ENCODE measurements around the gene SEZ6L. TPM values are rescaled to one million over a fixed set of nuclear protein-coding genes. Genes with fewer than 3 reads are reported as not detected.
"Not testable (repeated sequence)": the region's sequence is repeated elsewhere in the genome, so short reads cannot be mapped to it uniquely, and the experiment has no call there.

The SEZ6L gene
- total RNA-seq, 4 donors from 2014 or later, result 0.23 to 0.83 (median 0.49) TPM

DNA sequence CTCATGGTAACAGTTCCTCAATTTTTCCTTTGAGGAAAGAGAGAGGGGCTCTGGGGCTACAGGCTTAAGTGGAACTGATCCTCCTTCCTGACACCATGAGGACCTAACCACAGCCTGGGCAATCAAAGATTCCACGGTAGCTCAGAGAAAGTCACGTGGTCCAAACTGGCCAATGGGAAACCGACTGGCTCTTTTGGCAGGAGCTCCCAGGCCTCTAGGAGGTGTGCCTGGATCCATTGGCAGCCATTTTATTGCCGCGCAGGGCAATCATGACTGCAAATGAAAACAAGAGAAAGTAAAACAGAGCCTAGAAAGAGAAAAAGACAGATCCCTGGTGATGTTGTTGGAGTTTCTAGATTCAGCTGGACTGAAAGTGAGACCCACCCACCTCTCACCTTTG lies 232.5 kb downstream of the SEZ6L start:
- no peaks in the 10 kb centered on the region for H3K9me3 ChIP-seq
- WGBS, result 74% methylated on average over 5 of the region's 5 CpGs
- DNase-seq (ENCODE audit: extremely low spot score), result no peak
- H3K4me1 ChIP-seq, result no peaks in the 10 kb centered on the region
- H3K27ac ChIP-seq (replicated peaks in 1 of 4), result no peak overlapping the region
- TF ChIP-seq POLR2A (IDR thresholded peaks at IDR 0.05; ENCODE audit: low read depth) (no peak), EP300 (IDR thresholded peaks at IDR 0.05) (no peak), POLR2AphosphoS5 (IDR thresholded peaks at IDR 0.05) (no peak)
- TF ChIP-seq, protein P1, sequence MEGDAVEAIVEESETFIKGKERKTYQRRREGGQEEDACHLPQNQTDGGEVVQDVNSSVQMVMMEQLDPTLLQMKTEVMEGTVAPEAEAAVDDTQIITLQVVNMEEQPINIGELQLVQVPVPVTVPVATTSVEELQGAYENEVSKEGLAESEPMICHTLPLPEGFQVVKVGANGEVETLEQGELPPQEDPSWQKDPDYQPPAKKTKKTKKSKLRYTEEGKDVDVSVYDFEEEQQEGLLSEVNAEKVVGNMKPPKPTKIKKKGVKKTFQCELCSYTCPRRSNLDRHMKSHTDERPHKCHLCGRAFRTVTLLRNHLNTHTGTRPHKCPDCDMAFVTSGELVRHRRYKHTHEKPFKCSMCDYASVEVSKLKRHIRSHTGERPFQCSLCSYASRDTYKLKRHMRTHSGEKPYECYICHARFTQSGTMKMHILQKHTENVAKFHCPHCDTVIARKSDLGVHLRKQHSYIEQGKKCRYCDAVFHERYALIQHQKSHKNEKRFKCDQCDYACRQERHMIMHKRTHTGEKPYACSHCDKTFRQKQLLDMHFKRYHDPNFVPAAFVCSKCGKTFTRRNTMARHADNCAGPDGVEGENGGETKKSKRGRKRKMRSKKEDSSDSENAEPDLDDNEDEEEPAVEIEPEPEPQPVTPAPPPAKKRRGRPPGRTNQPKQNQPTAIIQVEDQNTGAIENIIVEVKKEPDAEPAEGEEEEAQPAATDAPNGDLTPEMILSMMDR (IDR thresholded peaks at IDR 0.05), result no peak
- intact Hi-C loops (cut with DNase I), result no loop called here
- H3K27me3 ChIP-seq, result peaks cover 0 to 22% (median 0%) of the 10 kb centered on the region in 4 donors
- no peaks in the 10 kb centered on the region for H3K36me3 ChIP-seq
- no peak overlapping the region for H3K4me3 ChIP-seq

DNA sequence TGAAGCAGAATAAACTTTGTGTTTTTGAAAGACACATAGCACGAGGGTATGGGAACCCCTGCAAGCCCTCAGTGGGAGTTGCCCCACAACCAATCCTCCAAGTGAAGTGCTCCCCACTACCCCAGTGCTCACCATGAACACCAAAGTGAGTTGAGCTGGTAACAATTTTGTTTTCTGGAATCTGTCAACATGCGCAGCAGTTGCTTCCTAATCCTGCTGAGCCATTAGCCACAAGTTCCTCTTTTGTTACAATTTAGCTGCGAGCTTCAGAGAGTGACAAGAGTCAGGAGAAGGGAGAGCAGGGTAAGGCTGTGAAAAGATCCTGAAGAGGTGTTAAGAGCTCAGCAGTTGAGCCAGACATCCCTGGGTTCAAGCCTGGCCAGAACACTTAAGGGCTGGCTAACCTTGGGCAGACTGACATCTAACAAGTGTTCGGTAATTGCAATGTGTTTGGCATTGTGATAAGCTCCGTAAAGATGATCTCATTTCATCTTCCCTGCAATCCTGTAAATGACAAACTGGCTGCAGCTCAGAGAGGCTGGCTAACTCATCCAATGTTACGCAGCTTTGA lies 235.7 kb downstream of the SEZ6L start:
- Histone ChIP-seq H3K27me3 (peaks cover 0 to 36% (median 0%) of the 10 kb centered on the region in 4 donors), H3K36me3 (no peaks in the 10 kb centered on the region), H3K27ac (replicated peaks in 1 of 4) (no peak overlapping the region), H3K4me1 (no peaks in the 10 kb centered on the region), H3K9me3 (no peaks in the 10 kb centered on the region), H3K4me3 (no peak overlapping the region)
- TF ChIP-seq POLR2AphosphoS5 (IDR thresholded peaks at IDR 0.05) (no peak), POLR2A (IDR thresholded peaks at IDR 0.05; ENCODE audit: low read depth) (no peak), EP300 (IDR thresholded peaks at IDR 0.05) (no peak)
- TF ChIP-seq, protein P1 (IDR thresholded peaks at IDR 0.05), result no peak
- 31% methylated on average over 6 of the region's 6 CpGs for WGBS
- no peak for DNase-seq (ENCODE audit: extremely low spot score)
- intact Hi-C loops (cut with DNase I), result no loop called here

DNA sequence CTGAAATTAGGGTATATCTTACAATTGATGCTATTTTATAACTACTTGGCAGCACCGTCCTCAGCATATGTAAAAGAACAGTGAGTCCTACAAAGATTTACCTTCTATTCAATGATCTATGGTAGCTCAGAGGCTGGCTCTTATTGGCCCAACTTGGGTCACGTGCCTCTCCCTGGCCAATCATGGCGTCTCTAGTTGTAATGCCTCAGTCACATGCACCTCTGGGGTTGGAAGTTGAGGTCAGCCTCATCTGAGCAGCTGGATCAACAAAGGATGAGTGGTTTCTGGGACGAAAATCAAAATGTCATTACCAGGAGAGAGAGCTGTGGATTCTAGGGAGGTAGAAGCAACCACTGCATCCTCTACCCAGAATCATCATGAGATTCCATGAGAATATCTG lies 236.9 kb downstream of the SEZ6L start:
- no peak for DNase-seq (ENCODE audit: extremely low spot score)
- Histone ChIP-seq H3K27me3 (peaks cover 0 to 39% (median 0%) of the 10 kb centered on the region in 4 donors), H3K36me3 (no peaks in the 10 kb centered on the region), H3K27ac (replicated peaks in 1 of 4) (no peak overlapping the region), H3K9me3 (no peaks in the 10 kb centered on the region), H3K4me1 (no peaks in the 10 kb centered on the region), H3K4me3 (no peak overlapping the region)
- TF ChIP-seq, protein P1 (IDR thresholded peaks at IDR 0.05), result no peak
- no peak for TF ChIP-seq EP300 (IDR thresholded peaks at IDR 0.05)
- no peak for TF ChIP-seq POLR2A (IDR thresholded peaks at IDR 0.05; ENCODE audit: low read depth)
- TF ChIP-seq POLR2AphosphoS5 (IDR thresholded peaks at IDR 0.05), result no peak
- intact Hi-C loops (cut with DNase I), result no loop called here
- WGBS, result 83% methylated on average over 4 of the region's 4 CpGs

DNA sequence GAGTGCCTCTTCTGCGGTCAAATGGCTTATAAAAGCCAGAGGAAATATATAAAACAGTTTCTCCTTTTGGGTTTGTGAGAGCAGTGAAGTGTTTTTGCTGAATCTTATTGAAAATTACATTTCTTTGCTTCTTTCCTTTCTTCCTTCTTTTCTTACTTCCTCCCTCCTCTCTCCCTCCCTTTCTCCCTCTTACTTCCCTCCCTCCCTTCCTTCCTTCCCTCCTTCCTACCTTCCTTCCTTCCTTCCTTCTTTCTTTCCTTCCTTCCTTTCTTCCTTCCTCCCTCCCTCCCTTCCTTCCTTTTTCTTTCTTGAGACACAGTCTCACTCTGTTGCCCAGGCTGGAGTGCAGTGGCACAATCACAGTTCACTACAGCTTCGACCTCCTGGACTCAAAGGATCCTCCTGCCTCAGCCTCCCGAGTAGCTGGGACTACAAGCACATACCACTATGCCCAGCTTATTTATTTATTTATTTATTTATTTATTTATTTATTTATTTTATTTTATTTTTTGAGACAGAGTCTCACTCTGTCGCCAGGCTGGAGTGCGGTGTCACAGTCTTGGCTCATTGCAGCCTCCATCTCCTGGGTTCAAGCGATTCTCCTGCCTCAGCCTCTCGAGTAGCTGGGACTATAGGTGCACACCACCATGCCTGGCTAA lies 239.4 kb downstream of the SEZ6L start:
- intact Hi-C loops (cut with DNase I); H3K4me3 ChIP-seq; H3K27ac ChIP-seq (replicated peaks in 1 of 4); H3K4me1 ChIP-seq; DNase-seq (ENCODE audit: extremely low spot score); H3K9me3 ChIP-seq; H3K36me3 ChIP-seq: not testable (repeated sequence)
- H3K27me3 ChIP-seq, result peaks cover 0 to 52% (median 0%) of the 10 kb centered on the region in 4 donors
- 94% methylated on average over 7 of the region's 7 CpGs for WGBS

DNA sequence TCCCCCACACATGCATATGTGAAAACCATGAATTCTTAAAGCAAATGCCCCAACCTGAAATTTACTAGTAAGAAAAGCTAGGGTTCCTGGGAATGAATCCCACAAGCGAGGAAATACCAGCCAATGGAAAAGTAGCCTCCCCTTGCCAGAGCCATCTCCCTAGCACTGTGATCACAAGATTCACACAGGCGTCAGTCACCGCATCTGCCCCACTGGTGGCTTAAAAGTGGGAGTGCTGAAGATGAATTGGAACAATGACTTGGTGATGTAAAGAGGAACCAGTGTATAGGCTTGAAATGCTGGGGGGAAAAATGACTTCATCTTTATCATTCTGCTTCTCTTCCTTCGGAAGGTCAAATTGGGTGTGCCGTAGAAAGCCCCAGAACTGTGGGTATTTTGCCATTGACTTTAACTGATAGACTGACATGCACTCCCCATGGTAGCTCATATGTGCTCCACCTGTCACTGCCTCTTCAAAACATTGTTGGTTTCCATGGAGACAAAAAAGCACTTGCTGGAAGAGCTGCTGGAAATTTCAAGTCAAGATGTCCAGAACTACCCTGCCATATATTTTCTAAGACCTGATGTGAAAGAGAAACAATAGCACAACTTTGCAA lies 240.6 kb downstream of the SEZ6L start:
- H3K27me3 ChIP-seq, result peaks cover 0 to 53% (median 0%) of the 10 kb centered on the region in 4 donors
- H3K36me3 ChIP-seq, result no peaks in the 10 kb centered on the region
- H3K9me3 ChIP-seq, result no peaks in the 10 kb centered on the region
- WGBS, result 62% methylated on average over 5 of the region's 5 CpGs
- TF ChIP-seq, protein P1 (IDR thresholded peaks at IDR 0.05), result no peak
- TF ChIP-seq EP300 (IDR thresholded peaks at IDR 0.05), result no peak
- no peak for TF ChIP-seq POLR2AphosphoS5 (IDR thresholded peaks at IDR 0.05)
- TF ChIP-seq POLR2A (IDR thresholded peaks at IDR 0.05; ENCODE audit: low read depth), result no peak
- H3K27ac ChIP-seq (replicated peaks in 1 of 4), result no peak overlapping the region
- intact Hi-C loops (cut with DNase I), result no loop called here
- DNase-seq (ENCODE audit: extremely low spot score), result no peak
- H3K4me1 ChIP-seq, result no peaks in the 10 kb centered on the region
- no peak overlapping the region for H3K4me3 ChIP-seq
